HUES6 (cell line): ENCODE results near the gene CNNM4.

Experiments used
- H3K27ac ChIP-seq: 2 replicates; pipeline ENCODE4 v1.7.0; 2013; ENCODE audit warnings: low read depth, mild to moderate bottlenecking, low read length, inconsistent platforms
- H3K27me3 ChIP-seq: 2 replicates; pipeline ENCODE4 v1.6.1; 2013; ENCODE audit warnings: low read length; ENCODE audit not compliant: control insufficient read depth, insufficient read depth
- H3K36me3 ChIP-seq: 2 replicates; pipeline ENCODE4 v1.6.1; 2013; ENCODE audit warnings: low read length; ENCODE audit not compliant: control insufficient read depth, insufficient read depth
- H3K4me1 ChIP-seq: 2 replicates; pipeline ENCODE4 v1.6.1; 2013; ENCODE audit warnings: low read length; ENCODE audit not compliant: control insufficient read depth, insufficient read depth
- H3K4me3 ChIP-seq: 2 replicates; pipeline ENCODE4 v1.5.1; 2013; ENCODE audit warnings: low read depth, low read length
- H3K9ac ChIP-seq: one replicate; pipeline ENCODE4 v1.6.1; 2013; ENCODE audit warnings: mild to moderate bottlenecking, low read length
- H3K9me3 ChIP-seq: 2 replicates; pipeline ENCODE4 v1.6.1; 2013; ENCODE audit warnings: low read depth, low read length; ENCODE audit not compliant: control insufficient read depth, insufficient read depth

CNNM4 gene

DNA sequence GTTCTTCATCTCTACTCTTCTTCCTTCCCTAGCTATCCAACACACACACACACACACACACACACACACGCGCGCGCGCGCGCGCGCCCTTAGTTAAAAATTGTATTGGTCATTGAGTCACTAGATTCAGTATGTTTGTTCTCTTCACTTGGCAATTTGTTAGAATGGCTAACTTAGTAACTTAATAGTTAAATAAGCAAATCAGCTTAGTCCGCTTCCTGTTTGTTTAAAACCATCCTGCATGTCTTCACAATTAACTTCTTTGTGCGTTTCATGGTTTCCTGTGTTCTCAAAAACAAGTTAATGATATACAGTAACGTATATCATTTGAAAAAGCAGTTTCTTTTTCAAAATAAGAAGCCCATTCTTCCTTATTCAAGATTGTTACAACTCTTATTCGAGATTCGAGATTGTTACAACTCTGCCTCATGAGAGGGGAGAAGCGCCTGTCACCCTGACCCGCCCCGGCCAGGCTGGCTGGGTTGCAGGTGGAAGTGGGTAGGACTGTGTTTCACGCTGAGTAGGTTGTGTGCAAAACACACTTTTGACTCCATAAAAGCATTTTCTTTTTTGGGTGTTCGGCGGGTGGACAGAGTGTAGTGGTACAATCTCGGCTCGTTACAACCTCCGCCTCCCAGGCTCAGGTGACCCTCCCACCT, 45.9 kb downstream of the CNNM4 start:
- Histone ChIP-seq H3K4me1 (no peaks in the 10 kb centered on the region), H3K27me3 (no peaks in the 10 kb centered on the region), H3K4me3 (no peak overlapping the region), H3K36me3 (peaks cover 15% of the 10 kb centered on the region), H3K9ac (no peak overlapping the region), H3K9me3 (no peaks in the 10 kb centered on the region), H3K27ac (no peak overlapping the region)

DNA sequence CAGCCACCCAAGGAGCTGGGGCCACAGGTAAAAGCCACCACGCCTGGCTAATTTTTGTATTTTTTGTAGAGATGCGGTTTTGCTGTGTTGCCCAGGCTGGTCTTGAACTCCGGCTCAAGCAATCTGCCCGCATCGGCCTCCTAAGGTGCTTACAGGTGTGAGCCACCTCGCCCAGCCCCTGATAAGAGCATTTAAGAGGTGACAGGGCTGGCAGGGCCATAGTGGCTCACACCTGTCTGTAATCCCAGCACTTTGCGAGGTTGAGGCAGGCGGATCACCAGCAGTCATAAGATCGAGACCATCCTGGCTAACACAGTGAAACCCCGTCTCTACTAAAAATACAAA, 46.4 kb downstream of the CNNM4 start:
- peaks cover 10% of the 10 kb centered on the region for H3K36me3 ChIP-seq
- H3K27ac ChIP-seq = no peak overlapping the region
- no peaks in the 10 kb centered on the region for H3K27me3 ChIP-seq
- H3K9ac ChIP-seq = no peak overlapping the region
- H3K9me3 ChIP-seq = no peaks in the 10 kb centered on the region
- H3K4me3 ChIP-seq = no peak overlapping the region
- H3K4me1 ChIP-seq = no peaks in the 10 kb centered on the region

DNA sequence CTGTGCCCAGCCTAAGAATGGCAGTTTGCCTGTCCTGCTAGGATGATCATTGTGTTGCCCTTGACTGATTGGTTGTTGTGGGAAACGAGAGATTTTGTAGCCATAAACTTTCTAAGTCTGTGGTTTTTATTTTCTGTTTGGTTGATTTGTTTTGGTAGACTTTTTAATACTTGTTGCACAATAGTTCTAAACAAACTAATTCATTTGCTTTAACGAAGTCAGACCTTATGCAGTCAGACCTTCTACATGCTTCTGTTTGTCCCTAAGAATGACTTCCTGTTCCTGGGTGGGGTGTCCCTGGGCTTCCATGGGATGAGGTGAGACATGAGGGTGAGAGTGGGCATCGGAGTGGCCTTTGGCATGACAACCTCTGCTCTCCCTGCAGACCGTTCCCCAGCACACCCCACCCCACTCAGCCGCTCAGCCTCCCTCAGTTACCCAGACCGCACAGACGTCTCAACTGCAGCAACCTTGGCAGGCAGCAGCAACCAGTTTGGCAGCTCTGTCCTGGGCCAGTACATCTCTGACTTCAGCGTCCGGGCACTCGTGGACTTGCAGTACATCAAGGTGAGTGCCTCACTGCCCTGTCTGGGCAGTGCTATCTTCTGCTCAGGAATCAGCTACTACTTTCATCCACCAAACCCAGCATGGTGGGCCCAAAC, 47.6 kb downstream of the CNNM4 start:
- Histone ChIP-seq H3K9ac (no peak overlapping the region), H3K4me1 (no peaks in the 10 kb centered on the region), H3K36me3 (peaks cover 7% of the 10 kb centered on the region; the same call in 1 of the 2 replicates), H3K4me3 (no peak overlapping the region), H3K27ac (no peak overlapping the region), H3K27me3 (no peaks in the 10 kb centered on the region), H3K9me3 (no peaks in the 10 kb centered on the region)

DNA sequence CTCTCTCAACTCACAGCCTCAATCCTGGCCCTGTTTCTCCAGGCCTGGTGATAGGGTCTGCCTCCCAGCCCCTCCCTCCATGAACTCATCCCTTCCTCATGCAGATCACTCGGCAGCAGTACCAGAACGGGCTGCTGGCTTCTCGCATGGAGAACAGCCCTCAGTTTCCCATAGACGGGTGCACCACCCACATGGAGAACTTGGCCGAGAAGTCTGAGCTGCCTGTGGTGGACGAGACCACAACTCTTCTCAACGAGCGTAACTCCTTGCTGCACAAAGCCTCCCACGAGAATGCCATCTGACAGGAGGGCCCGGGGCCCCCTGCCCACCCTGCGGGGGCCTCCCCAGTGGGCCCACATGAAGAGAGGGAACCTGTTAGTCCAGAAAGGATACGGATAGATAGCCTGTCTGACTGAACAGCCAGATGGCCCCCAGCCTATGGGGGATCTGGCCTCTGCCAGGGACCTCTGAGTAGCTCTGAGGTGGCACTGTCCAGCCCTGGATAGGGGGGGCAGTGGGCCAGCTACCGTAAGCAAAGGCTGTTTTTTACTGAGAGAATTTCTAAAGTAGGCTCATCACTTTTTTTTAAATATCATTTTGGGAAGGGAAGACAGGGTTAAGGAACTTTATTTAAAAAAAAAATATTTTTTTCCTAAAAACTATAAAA, 48.6 kb downstream of the CNNM4 start:
- no peak overlapping the region for H3K9ac ChIP-seq

DNA sequence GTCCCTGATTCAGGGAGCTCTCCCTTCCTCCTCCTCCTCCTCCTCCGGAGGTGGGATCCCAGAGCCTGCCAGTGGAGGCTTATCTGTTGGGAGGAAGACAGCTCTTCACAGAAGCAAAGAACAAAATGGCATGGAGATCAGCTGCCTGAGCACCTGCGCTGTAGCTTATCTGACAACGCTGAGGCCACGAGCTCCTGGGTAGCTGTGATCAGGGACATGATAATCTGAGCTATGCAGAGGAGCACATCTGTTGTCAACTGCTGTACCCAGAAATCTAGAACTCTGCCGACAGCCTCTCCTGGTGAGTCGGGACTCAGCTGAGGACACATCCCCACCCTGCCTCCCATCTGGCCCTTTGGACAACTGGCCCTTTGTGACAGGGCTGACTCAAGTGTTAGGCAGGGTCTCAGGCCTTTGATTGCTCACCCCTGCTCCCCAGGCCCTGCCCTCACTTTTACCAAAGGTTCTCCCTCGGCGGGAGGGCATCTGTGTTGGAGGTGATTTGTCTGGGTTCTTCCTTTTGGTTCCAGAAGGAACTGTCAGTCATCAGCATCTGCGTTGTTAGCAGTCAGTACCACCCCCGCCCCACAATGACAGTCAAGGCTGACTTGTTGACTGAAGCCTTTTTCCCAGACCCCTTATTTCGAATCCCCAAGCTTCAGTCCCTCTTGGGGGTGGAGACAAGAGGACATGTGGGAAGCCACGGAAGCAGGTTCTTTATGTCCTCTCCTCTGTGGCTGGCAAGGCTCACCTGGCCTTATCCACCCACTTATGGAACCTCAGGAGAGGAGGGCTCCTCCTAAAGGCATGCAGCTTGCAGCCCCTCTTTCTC, 49.5 kb downstream of the CNNM4 start:
- Histone ChIP-seq H3K27me3 (no peaks in the 10 kb centered on the region), H3K4me1 (no peaks in the 10 kb centered on the region), H3K9me3 (no peaks in the 10 kb centered on the region), H3K36me3 (peaks cover 7% of the 10 kb centered on the region; the same call in 1 of the 2 replicates), H3K4me3 (no peak overlapping the region), H3K9ac (no peak overlapping the region), H3K27ac (no peak overlapping the region)

More for the DNA sequence above, 48.6 kb downstream of the CNNM4 start:
- no peaks in the 10 kb centered on the region for H3K9me3 ChIP-seq
- H3K36me3 ChIP-seq = peaks cover 7% of the 10 kb centered on the region; the same call in 1 of the 2 replicates
- H3K27me3 ChIP-seq = no peaks in the 10 kb centered on the region
- no peaks in the 10 kb centered on the region for H3K4me1 ChIP-seq
- H3K4me3 ChIP-seq = no peak overlapping the region
- no peak overlapping the region for H3K27ac ChIP-seq

DNA sequence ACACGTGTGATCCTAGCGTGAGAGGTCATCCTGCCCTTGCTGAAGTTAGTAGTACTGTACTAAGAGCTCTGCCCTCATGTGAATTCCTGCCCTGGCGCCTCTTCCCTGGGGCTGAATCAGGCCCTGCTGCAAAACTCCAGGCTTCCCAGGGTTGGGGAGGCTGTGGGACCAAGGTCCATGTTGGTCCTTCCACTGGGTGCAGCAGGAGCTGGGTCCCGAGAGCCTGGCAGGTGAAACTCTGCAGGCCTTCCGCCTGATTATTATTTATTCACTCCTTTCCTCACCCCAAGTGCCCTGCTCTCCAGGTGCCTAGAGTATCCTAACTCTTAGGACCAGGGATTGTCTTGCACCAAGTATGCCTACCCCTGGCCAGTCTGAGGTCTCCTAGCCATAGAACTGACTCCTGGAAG, 50.1 kb downstream of the CNNM4 start:
- no peak overlapping the region for H3K9ac ChIP-seq

DNA sequence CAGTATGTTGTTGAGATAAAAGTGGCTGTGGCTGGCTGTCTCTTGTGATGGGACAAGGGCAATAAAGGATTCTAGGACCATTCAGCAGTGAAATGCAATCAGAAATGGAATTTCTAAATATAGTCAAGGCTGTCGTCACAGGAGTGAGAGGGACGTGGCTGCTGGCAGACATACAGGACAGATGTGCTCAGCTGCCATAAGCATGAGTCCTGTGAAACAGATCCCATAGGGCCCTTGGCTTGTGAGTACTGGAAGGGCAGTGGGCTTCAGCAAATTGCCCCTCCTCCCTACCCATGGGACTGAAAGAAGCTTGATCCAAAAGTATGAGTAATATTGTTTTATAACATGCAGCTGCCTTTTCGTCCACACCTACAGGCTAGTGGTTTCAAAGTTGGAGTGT, 51.2 kb downstream of the CNNM4 start:
- Histone ChIP-seq H3K27me3 (no peaks in the 10 kb centered on the region), H3K4me3 (no peak overlapping the region), H3K27ac (no peak overlapping the region), H3K4me1 (no peaks in the 10 kb centered on the region), H3K36me3 (peaks cover 7% of the 10 kb centered on the region; the same call in 1 of the 2 replicates), H3K9me3 (no peaks in the 10 kb centered on the region), H3K9ac (no peak overlapping the region)

More for the DNA sequence above, 50.1 kb downstream of the CNNM4 start:
- Histone ChIP-seq H3K9me3 (no peaks in the 10 kb centered on the region), H3K36me3 (peaks cover 7% of the 10 kb centered on the region; the same call in 1 of the 2 replicates), H3K4me3 (no peak overlapping the region), H3K4me1 (no peaks in the 10 kb centered on the region), H3K27me3 (no peaks in the 10 kb centered on the region), H3K27ac (no peak overlapping the region)

DNA sequence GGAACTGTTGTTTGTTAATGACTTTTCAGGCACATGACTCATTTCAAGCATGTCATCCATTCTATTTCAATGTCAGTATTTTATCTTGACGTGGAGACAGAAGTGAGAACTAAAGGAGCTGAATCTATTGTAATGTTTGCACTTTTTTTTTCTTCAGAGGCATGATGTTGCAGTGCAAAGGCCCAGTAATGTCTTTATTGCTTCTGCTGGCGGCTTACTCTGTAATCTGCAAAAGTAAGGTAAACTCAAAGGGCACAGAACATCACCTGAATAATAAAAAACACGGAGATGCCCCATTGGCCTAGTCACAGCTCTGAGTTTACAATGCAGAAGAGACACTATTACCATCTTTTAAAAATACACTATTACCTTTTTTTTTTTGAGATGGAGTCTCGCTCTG, 53.0 kb downstream of the CNNM4 start:
- no peaks in the 10 kb centered on the region for H3K9me3 ChIP-seq
- H3K36me3 ChIP-seq = peaks cover 10% of the 10 kb centered on the region
- peaks cover 10% of the 10 kb centered on the region; the same call in 1 of the 2 replicates for H3K27me3 ChIP-seq
- no peak overlapping the region for H3K4me3 ChIP-seq
- peaks cover 14% of the 10 kb centered on the region for H3K4me1 ChIP-seq
- no peak overlapping the region for H3K9ac ChIP-seq
- no peak overlapping the region for H3K27ac ChIP-seq

DNA sequence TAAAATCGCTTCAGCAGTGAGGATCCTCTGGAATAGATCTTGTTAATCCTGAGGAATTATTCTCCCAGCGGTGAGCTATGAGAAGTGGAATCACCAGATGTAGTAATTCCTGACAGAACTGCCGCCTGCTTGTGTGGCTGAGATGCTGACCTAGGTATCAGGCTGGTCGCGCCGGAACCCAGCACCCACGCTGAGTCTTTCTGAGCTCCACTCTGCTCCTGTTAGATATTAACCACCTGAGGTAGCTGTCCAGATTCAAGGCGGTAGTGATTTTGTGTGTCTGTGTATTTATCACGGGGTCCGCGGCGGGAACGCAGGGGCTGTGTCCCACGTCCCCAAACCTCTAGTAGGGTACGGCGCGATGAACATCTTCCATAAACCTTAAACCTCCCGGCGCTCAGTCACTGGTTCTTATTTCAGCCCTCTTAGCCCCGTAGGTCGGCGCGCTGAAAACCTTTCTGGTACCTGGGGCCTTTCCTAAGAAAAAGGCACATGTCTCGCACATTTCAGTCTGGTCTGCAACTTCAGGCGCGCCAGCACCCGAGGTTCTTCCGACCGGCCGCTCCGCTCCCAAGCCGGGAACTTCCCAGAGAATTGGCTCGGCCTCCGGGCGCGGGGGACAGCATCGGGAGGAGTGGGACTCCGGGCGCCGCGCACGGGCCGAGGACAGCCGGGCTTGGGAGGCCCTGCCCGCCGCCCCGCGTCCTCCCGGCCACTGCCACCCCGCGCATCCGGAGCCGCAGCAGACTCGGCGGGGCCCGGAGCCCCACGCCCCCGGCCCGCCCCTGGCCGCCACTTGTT, 54.8 kb downstream of the CNNM4 start:
- peak overlapping the region; percentile 35 for H3K9ac ChIP-seq
- peak overlapping the region; percentile 94 for H3K4me3 ChIP-seq
- H3K4me1 ChIP-seq = peaks cover 33% of the 10 kb centered on the region
- no peak overlapping the region for H3K27ac ChIP-seq
- H3K9me3 ChIP-seq = no peaks in the 10 kb centered on the region
- H3K36me3 ChIP-seq = peaks cover 13% of the 10 kb centered on the region
- H3K27me3 ChIP-seq = peaks cover 10% of the 10 kb centered on the region; the same call in 1 of the 2 replicates
